Body of pancreas (tissue), 4 donors: ENCODE results near the gene OTUB1.

Experiments used
- CTCF ChIP-seq, 7 experiments: fragments of 450-650 bp in 4 of 7; fragments of 200-600 bp in 3 of 7; sonication (generic) in 3 of 7; IDR thresholded peaks; one replicate each; pipeline ENCODE4 v1.5.1; 2016 to 2019; ENCODE audit warnings: antibody characterized with exemption in 7 of 7
- POLR2A ChIP-seq, 3 donors: fragments of 450-650 bp; IDR thresholded peaks; one replicate each; pipeline ENCODE4 v1.6.1; 2016; ENCODE audit warnings: antibody characterized with exemption in 3 of 3, mild to moderate bottlenecking in 2 of 3

- TF ChIP-seq CTCF (IDR thresholded peaks at IDR 0.05): no peak
- no peak for TF ChIP-seq POLR2A (IDR thresholded peaks at IDR 0.05)
These were observed 44.3 kb upstream of the OTUB1 start for GRCh38 chr11:63941901-63942300.
